B cell (primary cell): ENCODE measurements around the gene SMARCD1. TPM values are rescaled to one million over a fixed set of nuclear protein-coding genes. Genes with fewer than 3 reads are reported as not detected.

Experiments used
- ATAC-seq: fragments of 200-7000 bp; cut with Tn5 transposase; one replicate; pipeline ENCODE4 v1.10.0; 2021; ENCODE audit warnings: low read depth, mild to moderate bottlenecking, moderate number of reproducible peaks, moderate library complexity
- CTCF ChIA-PET: fragments of 350-600 bp; sonication (Branson Sonifier 250); formaldehyde crosslinking; loops from one replicate; lab custom pipeline; 2021; ENCODE audit warnings: antibody characterized with exemption, inconsistent platforms; lab: Charles Lee
- POLR2A ChIA-PET: fragments of 350-600 bp; sonication (Branson Sonifier 250); formaldehyde crosslinking; loops from one replicate; lab custom pipeline; 2021; ENCODE audit warnings: antibody characterized with exemption; lab: Charles Lee
- DNase-seq: peaks from one replicate; pipeline ENCODE4 v3.0.0; 2013
- H2AFZ ChIP-seq: 2 replicates; pipeline ENCODE4 v1.6.1; 2012; ENCODE audit warnings: mild to moderate bottlenecking, low read depth, low read length; ENCODE audit not compliant: insufficient read depth, poor library complexity, severe bottlenecking
- H3K27ac ChIP-seq, 2 donors: 1 replicate in 1 of 2; 2 replicates in 1 of 2; pipeline ENCODE4 v1.5.1; 2012 to 2013; ENCODE audit warnings: low read length in 2 of 2, mild to moderate bottlenecking in 2 of 2, moderate library complexity in 1 of 2
- H3K27me3 ChIP-seq, 4 experiments: fragments of 200-600 bp in 1 of 4; sonication (generic) in 1 of 4; replicated peaks in 1 of 4; 1 replicate in 2 of 4; 2 replicates in 2 of 4; pipeline versions ENCODE4 v1.6.1 to v1.7.0; 2013 to 2016; ENCODE audit warnings: low read length in 3 of 4, mild to moderate bottlenecking in 2 of 4, mixed read lengths in 1 of 4, moderate library complexity in 1 of 4; ENCODE audit not compliant: insufficient read depth in 4 of 4, control insufficient read depth in 3 of 4; ENCODE audit errors: control extremely low read depth in 1 of 4
- H3K36me3 ChIP-seq, 2 experiments: replicated peaks in 1 of 2; 1 replicate in 1 of 2; 2 replicates in 1 of 2; pipeline versions ENCODE4 v1.6.1 to v1.7.1; 2013; ENCODE audit warnings: low read length in 1 of 2; ENCODE audit not compliant: insufficient read depth in 2 of 2, control insufficient read depth in 1 of 2; ENCODE audit errors: control extremely low read depth in 1 of 2, extremely low read depth in 1 of 2
- H3K4me1 ChIP-seq, 2 donors: fragments of 200-600 bp in 1 of 2; sonication (generic) in 1 of 2; 1 replicate in 1 of 2; 2 replicates in 1 of 2; pipeline versions ENCODE4 v1.5.1 to v1.6.1; 2013 to 2017; ENCODE audit warnings: low read length in 2 of 2; ENCODE audit not compliant: control insufficient read depth in 2 of 2, insufficient read depth in 2 of 2
- H3K4me2 ChIP-seq: replicated peaks from 2 replicates; pipeline ENCODE3; 2012; ENCODE audit warnings: mild to moderate bottlenecking, low read depth, low read length; ENCODE audit not compliant: poor library complexity, severe bottlenecking
- H3K4me3 ChIP-seq, 5 experiments: fragments of 200-600 bp in 1 of 5; sonication (generic) in 1 of 5; 1 replicate in 3 of 5; 2 replicates in 2 of 5; pipeline versions ENCODE4 v1.5.1 to v1.7.0; 2011 to 2016; ENCODE audit warnings: low read length in 4 of 5, mild to moderate bottlenecking in 4 of 5, low read depth in 2 of 5, control low read depth in 1 of 5, moderate library complexity in 1 of 5; ENCODE audit not compliant: insufficient read depth in 1 of 5; ENCODE audit errors: control extremely low read depth in 1 of 5, extremely low read depth in 1 of 5
- H3K79me2 ChIP-seq: fragments of 200-600 bp; sonication (generic); one replicate; pipeline ENCODE4 v1.6.0; 2016; ENCODE audit warnings: low read length; ENCODE audit not compliant: control insufficient read depth, insufficient read depth
- H3K9ac ChIP-seq: fragments of 200-600 bp; sonication (generic); 2 replicates; pipeline ENCODE4 v1.6.1; 2017; ENCODE audit warnings: mild to moderate bottlenecking, low read length, moderate library complexity
- H3K9me3 ChIP-seq, 3 donors: one replicate each; pipeline versions ENCODE4 v1.6.1 to v1.7.1; 2013; ENCODE audit warnings: low read length in 2 of 3; ENCODE audit not compliant: control insufficient read depth in 2 of 3, insufficient read depth in 1 of 3; ENCODE audit errors: control extremely low read depth in 1 of 3
- H4K20me1 ChIP-seq: 2 replicates; pipeline ENCODE4 v1.6.0; 2012; ENCODE audit warnings: mild to moderate bottlenecking, low read length; ENCODE audit not compliant: insufficient read depth, control insufficient read depth, poor library complexity, severe bottlenecking
- H3K27ac Mint-ChIP-seq: one replicate; pipeline ENCODE4 v1.8.0; 2021; ENCODE audit warnings: mixed read lengths
- H3K27me3 Mint-ChIP-seq: one replicate; pipeline ENCODE4 v1.8.0; 2021; ENCODE audit warnings: mixed read lengths
- H3K4me1 Mint-ChIP-seq: one replicate; pipeline ENCODE4 v1.8.0; 2021; ENCODE audit warnings: mixed read lengths
- H3K4me3 Mint-ChIP-seq: one replicate; pipeline ENCODE4 v1.8.0; 2021; ENCODE audit warnings: mixed read lengths
- H3K9me3 Mint-ChIP-seq: one replicate; pipeline ENCODE4 v1.8.0; 2022; ENCODE audit warnings: mixed read lengths; ENCODE audit not compliant: insufficient read depth
- EZH2 ChIP-seq: IDR thresholded peaks from 2 replicates; pipeline ENCODE4 v1.6.1; 2012; ENCODE audit warnings: borderline replicate concordance, low read depth, mild to moderate bottlenecking, moderate library complexity, low read length; ENCODE audit not compliant: insufficient read depth, poor library complexity, severe bottlenecking
- WGBS: methylation state at CpG from one replicate; pipeline ENCODE4 v1.1.5; 2013; ENCODE audit warnings: missing lambda C conversion rate; ENCODE audit not compliant: insufficient coverage; 5-methylcytosine and 5-hydroxymethylcytosine counted together
- intact Hi-C: fragments of 100-400 bp; cut with micrococcal nuclease; formaldehyde crosslinking; loops from one replicate; pipeline ENCODE4 v1.10.0; 2022
- polyA plus RNA-seq: library from polyadenylated mRNA; depleted of rRNA; stranded (reverse); fragments of >200 nt; gene quantifications from 2 replicates; pipeline ENCODE4 v1.2.3, GENCODE V29; 2012
- total RNA-seq, 2 donors: library from RNA; stranded (reverse); fragments of 120-200 nt in 1 of 2; gene quantifications; 1 replicate in 1 of 2; 2 replicates in 1 of 2; pipeline versions ENCODE4 v1.2.3 to v1.2.4, GENCODE V29; 2013 to 2022
- TF ChIP-seq, protein P1 (sequence below): fragments of 200-600 bp; IDR thresholded peaks from one replicate; pipeline ENCODE4 v1.8.0; 2022; ENCODE audit warnings: antibody characterized with exemption, mild to moderate bottlenecking

Gene SMARCD1
- total and polyA plus RNA-seq, 2 donors (not counting 1 experiment from before 2014, with no cell fraction given): 67.8 to 101 TPM

DNA sequence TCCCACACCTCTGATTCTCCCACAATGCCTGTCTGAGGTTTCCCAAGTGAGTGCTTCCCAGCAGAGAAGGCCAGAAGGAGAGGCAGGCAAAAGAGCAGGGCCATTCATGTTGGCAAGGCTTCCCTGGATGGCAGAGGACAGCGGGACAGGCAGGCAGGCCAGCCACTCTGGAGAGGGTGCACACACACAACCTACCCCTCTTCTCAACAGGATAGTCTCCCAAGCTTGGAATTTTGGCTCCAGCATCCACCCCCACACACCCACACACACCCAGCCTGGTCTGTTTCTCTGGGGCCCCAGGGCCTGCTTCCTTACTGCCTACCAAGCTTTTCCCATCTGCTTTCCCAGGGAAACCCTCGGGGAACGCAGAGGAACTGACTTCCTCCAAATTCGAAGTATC is 44.5 kb upstream of the SMARCD1 start:
- Mint-ChIP-seq H3K27me3 (peaks cover 10% of the 10 kb centered on the region), H3K9me3 (no peaks in the 10 kb centered on the region), H3K27ac (no peak overlapping the region), H3K4me3 (no peak overlapping the region), H3K4me1 (no peaks in the 10 kb centered on the region)
- no peak overlapping the region for H3K27ac ChIP-seq
- ChIA-PET CTCF (interaction anchor here (0.7 to 3.3 kb wide), 5 partner anchors 15 to 1664 kb away, joined by 3 to 17 read pairs (median 6); partner anchors contain the start of gene RACGAP1), POLR2A (no interaction called here)
- TF ChIP-seq, protein P1, sequence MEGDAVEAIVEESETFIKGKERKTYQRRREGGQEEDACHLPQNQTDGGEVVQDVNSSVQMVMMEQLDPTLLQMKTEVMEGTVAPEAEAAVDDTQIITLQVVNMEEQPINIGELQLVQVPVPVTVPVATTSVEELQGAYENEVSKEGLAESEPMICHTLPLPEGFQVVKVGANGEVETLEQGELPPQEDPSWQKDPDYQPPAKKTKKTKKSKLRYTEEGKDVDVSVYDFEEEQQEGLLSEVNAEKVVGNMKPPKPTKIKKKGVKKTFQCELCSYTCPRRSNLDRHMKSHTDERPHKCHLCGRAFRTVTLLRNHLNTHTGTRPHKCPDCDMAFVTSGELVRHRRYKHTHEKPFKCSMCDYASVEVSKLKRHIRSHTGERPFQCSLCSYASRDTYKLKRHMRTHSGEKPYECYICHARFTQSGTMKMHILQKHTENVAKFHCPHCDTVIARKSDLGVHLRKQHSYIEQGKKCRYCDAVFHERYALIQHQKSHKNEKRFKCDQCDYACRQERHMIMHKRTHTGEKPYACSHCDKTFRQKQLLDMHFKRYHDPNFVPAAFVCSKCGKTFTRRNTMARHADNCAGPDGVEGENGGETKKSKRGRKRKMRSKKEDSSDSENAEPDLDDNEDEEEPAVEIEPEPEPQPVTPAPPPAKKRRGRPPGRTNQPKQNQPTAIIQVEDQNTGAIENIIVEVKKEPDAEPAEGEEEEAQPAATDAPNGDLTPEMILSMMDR: no peak
- TF ChIP-seq EZH2: no peak
- ATAC-seq (no peak), DNase-seq (no peak)
- H3K27me3 ChIP-seq: no peaks in the 10 kb centered on the region
- WGBS: 73% methylated on average over 4 of the region's 4 CpGs
- H3K9ac ChIP-seq: no peak overlapping the region
- intact Hi-C loops: no loop called here
- H3K79me2 ChIP-seq: no peaks in the 10 kb centered on the region
- no peak overlapping the region for H3K4me2 ChIP-seq
- no peak overlapping the region for H2AFZ ChIP-seq
- no peaks in the 10 kb centered on the region for H3K4me1 ChIP-seq
- no peaks in the 10 kb centered on the region for H3K9me3 ChIP-seq
- H4K20me1 ChIP-seq: no peaks in the 10 kb centered on the region
- H3K36me3 ChIP-seq: no peaks in the 10 kb centered on the region
- no peak overlapping the region for H3K4me3 ChIP-seq

DNA sequence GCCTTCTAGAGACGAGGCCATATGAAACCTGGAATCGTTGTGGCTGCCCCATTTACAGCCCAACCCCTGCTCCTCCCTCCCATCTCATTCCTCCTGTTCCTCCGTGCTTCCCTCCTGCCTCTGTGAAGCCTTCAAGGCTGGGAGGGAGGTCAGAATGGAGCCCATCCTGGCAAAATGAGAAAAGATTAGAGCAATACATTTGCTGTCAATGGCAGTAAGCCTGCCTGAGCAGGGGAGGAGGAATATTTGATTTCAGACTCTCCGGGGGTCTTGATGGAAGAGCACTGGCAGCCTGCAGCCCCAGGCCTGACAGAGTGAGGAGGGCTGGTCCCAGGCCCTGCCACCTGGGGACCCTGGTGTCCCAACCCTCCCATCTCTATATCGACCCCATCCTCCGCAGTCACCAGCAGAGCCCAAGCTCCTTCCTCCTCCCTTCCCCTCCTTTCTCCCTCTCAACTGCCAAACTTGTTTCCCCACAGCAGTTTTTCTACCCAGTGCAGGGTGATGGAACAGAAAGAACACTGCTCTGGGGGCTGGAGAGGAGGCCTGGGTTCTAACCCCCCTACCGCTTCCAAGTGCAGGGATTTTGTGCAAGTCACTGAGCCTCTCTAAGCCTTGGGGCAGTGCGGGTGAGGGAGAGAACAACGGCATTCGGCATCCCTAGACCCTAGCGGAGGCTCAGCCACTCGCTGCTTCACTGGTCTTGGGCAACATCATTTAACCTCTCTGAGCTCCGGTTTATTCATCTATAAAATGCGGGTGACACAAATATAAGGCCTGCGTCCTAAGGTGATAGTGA is 43.9 kb upstream of the SMARCD1 start:
- ATAC-seq: no peak

More for the DNA sequence above, 43.9 kb upstream of the SMARCD1 start:
- TF ChIP-seq, protein P1: no peak
- no peak for TF ChIP-seq EZH2
- Histone ChIP-seq H4K20me1 (no peaks in the 10 kb centered on the region), H2AFZ (no peak overlapping the region), H3K4me2 (no peak overlapping the region), H3K4me3 (no peak overlapping the region), H3K4me1 (no peaks in the 10 kb centered on the region), H3K36me3 (no peaks in the 10 kb centered on the region), H3K27me3 (no peaks in the 10 kb centered on the region), H3K9me3 (no peaks in the 10 kb centered on the region), H3K27ac (no peak overlapping the region), H3K79me2 (no peaks in the 10 kb centered on the region), H3K9ac (no peak overlapping the region)
- 97% methylated on average over 13 of the region's 15 CpGs for WGBS
- H3K9me3 Mint-ChIP-seq: no peaks in the 10 kb centered on the region
- intact Hi-C loops: no loop called here
- ChIA-PET CTCF (interaction anchor here (1.0 kb wide), 1 partner anchor 9 kb away, joined by 6 read pairs; no protein-coding TSS in a partner anchor), POLR2A (no interaction called here)
- H3K4me1 Mint-ChIP-seq: no peaks in the 10 kb centered on the region
- no peak overlapping the region for H3K27ac Mint-ChIP-seq
- DNase-seq: no peak
- peaks cover 8% of the 10 kb centered on the region for H3K27me3 Mint-ChIP-seq
- H3K4me3 Mint-ChIP-seq: no peak overlapping the region
